GM18498 (cell line): ENCODE measurements around the gene GRAMD4.
"Not testable (repeated sequence)": the region's sequence is repeated elsewhere in the genome, so short reads cannot be mapped to it uniquely, and the experiment has no call there.

Experiments used
- ATAC-seq: cut with Tn5 transposase; IDR thresholded peaks from one replicate; pipeline ENCODE4 v1.9.1; 2021; ENCODE audit warnings: mild to moderate bottlenecking, moderate library complexity; ENCODE audit not compliant: unreplicated experiment

The GRAMD4 gene

DNA sequence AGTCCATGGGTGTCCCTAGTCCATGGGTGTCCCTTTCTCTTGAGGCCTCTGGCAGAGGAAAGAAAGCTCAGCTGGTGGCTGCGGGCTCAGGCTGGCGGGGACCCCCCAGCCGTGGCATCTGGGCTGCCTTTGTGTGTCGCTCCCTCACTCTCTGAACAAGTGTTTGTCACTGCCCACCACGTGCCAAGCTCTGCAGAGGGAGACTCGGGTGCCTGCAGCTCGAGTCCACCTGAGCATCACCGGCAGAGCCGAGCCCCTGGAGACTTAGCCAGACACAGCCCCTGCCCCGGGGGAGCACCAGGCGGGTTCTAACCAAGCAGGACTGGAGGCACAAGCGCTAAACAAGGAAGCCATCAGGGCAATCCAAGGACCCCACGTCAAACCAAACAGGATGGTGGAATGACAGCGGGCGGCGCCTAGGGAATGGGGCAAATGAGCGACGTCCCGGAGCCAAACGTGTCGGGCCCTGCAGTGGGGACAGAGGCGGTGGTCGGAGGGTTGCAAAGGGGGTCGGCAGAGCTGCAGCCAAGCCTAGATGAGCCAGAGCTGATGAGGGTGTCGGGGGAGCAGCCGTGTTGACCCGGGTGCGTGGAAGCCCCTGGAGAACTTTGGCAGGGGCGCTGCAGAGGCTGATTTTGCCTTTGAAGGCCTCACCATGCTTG lies 2.1 kb upstream of the GRAMD4 start:
- ATAC-seq, result no peak

DNA sequence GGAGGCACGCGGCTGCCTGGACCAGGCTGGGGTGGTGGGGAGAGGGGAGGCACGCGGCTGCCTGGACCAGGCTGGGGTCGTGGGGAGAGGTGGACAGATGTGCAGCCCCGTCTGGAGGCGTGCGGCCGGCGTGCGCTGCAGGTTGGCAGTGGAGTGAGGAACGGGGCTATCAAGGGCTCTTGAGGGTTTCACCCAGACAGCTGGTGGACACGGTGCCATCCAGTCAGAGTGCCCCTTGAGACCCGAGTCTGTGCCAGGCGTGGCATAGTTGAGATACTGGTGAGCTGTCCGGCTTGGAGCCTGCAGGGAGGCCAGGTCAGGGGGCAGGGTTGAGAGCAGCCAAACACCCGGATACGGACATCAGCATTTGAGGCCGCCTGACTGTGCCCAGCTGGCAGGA lies 1.5 kb upstream of the GRAMD4 start:
- ATAC-seq, result no peak

DNA sequence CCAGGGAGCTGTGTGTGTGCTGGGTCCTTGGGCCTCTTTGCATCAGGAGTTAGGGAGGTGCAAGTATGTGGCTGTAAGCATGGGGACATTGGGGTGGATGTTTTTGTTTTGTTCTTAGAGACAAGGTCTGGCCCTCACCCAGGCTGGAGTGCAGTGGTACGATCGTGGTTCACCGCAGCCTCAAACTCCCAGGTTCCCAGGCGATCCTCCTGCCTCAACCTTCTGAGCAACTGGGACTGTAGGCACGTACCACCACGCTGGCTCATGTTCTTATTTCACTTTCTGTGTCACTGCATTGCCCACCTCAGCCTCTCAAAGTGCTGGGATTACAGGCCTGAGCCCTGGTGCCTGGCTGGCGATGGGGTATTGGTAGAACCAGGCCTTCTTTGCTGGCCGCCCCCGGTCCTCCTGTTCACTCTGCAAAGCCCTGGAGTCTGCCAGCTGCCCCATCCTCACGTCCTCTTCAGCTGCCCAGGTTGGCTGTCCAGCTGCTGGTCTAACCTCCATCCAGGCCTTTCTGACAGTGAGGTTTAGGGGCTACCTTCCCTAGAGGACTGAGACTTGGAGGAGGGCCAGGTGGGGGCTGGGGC lies 851 bp upstream of the GRAMD4 start:
- ATAC-seq, result no peak

DNA sequence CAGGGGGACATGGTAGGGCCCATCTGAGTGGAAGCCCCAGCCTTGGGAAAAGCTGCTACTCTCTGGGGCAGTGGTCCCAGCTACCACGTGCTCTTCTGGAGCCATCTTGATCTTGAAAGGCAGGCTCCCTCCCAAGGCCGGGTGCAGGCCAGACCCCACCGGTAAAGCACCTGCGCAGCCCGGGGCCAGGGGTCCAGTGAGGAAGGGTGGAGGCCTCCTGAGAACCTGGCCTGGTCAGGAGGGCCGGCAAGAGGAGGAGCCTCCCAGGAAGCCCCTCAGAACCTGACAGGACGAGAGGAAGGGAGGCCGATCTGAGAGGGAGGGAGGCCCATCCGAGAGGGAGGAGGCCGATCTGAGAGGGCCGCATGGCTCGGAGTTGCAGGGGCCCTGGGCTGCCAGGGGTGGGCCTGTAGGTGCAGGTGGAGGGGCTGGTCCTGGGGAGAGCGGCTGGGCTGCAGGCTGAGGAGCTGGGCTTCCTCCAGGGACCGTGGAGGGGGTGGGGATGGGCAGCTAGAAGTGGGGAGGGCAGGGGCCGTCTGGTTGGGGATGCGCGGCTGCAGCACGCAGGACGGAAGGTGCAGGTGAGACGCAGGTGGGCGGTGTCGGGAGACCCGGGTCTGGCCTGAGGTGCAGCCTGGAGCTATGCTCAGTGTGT lies 529 bp downstream of the GRAMD4 start:
- no peak for ATAC-seq

DNA sequence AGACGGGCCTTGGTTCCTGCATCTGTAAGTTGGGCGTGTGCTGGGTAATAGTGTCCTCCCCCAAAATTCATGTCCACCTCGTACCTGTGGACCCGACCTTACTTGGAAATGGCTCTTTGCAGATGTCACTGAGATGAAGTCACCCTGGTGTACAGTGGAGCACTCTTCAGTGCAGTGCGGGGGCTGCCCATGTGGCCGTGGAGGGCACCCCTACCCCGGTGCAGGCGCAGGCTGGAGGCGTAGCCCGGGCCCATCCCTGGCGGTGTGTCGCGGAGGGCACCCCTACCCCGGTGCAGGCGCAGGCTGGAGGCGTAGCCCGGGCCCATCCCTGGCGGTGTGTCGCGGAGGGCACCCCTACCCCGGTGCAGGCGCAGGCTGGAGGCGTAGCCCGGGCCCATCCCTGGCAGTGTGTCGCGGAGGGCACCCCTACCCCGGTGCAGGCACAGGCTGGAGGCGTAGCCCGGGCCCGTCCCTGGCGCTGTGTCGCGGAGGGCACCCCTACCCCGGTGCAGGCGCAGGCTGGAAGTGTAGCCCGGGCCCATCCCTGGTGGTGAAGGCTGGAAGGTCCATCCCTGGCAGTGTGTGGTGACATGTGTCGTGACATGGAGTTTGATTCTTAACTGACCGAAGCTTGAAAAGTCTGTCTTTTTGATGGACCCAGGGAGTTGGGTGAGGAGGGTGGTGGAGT lies 1.2 kb downstream of the GRAMD4 start:
- ATAC-seq, result not testable (repeated sequence)

DNA sequence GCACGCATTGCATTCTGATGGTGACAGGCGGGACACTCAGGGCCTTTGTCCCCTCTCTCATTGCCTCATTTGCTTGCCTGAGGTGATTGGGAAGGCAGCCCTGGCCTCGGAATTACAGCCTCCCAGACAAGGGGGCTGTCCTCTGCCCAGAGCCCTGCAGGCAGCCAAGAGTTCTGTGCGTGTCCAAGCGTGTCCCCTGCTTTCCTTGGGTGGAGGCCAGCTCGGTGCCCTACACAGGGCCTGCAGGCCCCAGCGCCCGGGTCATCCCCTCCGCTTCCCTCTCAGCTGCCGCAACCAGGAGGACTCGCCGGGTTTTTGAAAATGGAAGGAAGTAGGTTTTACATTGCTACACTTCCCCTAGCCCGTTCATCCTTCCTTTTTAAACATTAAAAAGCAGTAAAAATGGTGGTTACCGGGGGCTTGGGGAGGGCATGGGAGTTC lies 1.9 kb downstream of the GRAMD4 start:
- no peak for ATAC-seq

DNA sequence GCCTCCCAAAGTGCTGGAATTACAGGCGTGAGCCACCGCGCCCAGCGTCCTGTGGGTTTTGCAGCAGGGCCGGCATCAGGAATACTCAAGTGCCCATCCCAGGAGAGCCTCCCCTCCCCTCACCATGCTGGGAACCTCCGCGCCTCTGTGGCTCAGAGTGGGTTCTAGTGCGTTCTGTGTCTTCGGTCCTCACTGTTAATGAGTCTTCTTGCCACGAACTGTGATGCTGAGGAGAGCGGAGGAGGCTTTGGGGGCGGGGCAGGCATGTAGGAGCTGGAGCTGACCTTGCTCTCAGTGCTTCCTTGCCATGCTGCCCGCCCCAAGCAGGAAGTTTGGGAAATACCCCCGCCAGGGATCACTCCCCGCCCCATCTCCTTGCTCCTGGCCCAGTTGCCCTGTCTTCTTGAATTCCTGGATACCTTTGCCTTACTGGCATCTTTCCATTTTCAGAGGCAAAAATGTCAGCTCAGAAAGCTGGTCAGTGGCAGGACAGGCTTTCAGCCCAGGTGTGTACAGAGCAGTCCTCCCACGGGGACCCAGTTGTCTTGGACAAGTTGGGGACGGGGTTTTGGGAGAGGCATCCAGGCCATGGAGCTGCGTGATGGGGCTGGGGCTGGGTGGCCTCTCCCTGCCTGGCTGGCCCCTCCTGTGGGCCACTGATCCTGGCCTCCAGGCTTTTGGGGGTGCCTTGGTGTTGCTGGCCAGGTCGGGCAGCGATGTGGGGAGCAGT lies 5.1 kb downstream of the GRAMD4 start:
- no peak for ATAC-seq

DNA sequence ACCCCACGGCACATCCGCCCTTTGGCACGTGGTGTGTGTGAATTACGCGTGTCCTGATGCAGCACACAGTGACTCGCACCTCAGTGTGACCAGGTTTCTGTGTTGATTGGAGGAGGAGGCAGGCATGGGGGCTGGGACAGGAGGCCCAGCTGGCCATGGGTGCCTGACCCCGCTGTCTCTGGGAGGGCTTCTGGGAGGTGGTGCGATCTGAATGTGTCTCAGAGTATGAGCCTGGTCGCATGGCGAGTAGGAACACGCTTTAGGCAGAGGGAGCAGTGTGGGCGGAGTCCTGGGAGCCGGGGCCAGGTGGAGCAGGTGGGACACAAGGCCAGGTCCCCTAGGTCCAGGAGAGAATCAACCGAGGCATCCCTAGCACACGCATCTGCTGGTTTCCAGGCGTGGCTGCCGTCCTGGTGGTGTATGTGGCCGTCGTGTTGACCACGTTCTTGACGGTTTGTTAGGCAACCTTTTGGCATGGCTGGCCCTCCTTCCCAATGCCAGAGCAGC lies 5.7 kb downstream of the GRAMD4 start:
- ATAC-seq, result no peak

DNA sequence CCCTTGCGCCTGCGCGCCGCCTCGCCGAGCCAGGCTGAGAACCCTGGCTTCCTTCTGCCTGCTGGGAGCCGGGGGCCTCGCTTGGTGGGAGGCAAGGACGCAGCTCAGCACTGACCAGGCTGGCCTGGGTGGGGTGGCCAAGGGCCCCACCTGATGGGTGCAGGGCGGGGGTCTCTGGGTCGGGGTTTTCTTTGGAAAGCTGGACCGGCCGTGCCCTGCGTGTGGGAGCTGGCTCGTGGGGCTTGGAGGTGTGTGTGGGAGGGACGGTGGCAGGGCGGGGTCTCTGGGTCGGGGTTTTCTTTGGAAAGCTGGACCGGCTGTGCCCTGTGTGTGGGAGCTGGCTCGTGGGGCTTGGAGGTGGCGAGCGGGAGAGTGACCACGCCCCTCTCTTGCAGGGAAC lies 6.2 kb downstream of the GRAMD4 start:
- ATAC-seq, result no peak

DNA sequence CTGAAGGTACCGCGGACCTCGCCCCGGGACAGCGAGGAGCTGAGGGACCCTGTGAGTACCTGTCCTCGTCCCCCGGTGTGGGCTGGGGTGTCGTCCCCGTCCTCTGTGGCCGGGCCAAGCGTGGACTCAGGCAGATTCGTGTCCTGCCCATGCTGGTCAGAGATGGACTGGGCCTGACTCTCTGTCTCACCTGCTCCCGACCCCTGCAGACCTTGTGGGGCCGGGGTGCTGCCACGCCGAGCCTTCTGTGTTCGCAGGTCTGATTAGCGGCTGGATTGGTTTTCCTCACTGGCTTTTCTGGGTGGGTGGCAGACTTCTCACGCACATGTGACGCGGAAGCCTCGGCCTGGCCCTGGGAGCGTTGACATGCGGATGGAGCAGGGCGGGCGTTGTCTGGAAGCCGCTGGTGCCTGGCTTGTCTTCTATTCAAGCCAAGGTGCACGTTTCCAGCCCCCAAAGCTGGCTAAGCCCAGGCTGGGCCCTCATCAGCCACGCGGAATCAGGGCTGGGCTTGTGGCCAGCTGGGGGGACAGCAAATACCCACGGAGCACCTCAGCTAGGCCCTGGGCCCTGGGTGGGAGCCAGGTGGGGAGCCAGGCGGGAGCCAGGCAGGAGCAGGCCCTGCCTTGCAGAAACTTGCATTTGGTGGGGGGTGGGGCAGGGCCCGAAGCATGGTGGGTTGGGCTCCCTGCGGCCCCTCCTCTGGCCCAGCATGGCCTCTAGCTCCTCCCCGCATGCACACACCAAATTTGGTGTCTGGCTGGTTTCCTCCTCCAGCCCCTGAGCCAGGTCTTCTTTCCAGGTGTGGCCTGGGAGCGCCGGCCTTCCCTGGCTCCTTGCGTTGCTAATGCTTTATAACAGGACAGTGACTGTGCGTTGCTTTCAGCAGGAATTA lies 7.0 kb downstream of the GRAMD4 start:
- ATAC-seq, result no peak

DNA sequence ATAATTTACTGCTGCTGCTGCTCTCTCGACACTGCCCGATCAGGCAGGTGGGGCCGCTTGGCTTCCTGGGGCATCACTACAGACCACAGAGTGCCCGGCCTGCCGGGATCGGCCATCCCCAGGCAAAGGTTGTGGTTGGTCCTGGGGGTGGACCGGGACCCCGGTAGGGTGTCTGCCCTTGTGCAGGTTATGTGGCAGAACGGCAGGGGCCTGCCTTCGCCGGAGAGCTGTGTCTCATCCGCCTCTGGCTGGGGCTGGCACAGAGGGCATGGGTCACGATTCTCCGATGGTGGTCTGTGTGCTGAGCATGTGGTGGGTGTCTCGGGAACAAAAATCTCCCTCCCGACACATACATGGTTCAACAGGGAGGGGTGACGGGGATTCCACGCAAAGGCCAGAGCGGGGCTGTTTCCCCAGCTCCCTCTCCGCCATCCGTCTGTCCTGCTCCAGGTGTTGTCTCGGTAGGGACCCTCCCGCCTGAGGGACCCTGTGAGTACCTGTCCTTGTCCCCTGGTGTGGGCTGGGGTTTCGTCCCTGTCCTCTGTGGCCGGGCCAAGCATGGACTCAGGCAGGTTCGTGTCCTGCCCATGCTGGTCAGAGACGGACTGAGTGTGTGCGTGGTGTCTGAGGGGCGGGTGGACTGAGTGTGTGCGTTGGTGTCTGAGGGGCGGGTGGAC lies 7.8 kb downstream of the GRAMD4 start:
- no peak for ATAC-seq

DNA sequence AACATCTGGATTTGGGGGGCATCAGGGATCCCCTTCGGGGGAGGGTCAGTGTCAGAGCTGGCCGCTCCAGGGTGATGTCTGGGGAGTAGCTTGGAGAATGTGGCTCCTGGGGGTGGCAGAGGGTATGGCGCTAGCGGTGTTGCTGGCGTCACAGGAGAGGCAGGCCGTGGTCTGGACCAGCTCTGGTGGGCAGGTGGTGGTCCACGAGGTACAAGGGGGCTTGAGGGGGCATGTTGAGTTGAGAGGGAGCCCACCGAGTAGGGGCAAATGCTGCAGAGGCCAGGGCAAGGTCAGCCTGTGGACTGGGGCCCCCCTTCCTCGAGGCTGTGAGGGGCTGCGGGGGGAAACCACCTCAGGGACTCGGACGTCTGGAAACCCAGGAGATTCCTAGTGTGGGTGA lies 8.6 kb downstream of the GRAMD4 start:
- no peak for ATAC-seq

DNA sequence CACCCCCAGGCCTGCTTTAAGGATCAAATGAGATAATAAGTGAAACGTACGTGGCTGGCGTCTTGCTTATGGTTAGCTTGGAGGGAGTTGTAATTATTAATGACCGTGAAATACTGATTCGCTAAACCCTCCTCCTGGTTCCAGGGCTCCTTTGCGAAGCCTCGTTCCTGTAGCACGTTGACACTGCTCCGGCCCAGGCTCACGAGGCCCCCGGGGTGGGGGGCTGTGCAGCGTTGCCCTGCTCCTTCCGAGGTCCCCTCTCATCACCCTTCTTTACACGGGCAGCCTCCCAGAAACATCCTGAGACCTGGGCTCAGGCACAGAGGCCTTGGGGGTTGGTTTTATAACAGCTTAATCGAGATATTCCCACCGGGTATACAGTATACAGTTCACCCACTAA lies 9.1 kb downstream of the GRAMD4 start:
- no peak for ATAC-seq

DNA sequence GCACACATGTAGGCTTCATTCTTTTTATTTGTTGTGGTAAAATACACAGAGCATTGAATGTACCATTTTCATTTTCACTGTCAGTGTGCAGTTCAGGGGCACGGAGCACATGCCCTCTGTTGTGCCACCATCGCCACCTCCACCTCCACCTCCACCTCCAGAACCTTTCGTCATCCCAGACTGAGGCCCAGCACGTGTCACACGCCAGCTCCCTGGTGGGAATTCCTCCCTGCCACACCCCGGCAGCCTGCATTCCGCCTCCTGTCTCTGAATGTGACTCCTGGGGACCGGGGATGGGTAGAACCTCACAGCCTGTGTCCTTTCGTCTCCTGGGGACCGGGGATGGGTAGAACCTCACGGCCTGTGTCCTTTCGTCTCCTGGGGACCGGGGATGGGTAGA lies 10.9 kb downstream of the GRAMD4 start:
- ATAC-seq, result no peak

DNA sequence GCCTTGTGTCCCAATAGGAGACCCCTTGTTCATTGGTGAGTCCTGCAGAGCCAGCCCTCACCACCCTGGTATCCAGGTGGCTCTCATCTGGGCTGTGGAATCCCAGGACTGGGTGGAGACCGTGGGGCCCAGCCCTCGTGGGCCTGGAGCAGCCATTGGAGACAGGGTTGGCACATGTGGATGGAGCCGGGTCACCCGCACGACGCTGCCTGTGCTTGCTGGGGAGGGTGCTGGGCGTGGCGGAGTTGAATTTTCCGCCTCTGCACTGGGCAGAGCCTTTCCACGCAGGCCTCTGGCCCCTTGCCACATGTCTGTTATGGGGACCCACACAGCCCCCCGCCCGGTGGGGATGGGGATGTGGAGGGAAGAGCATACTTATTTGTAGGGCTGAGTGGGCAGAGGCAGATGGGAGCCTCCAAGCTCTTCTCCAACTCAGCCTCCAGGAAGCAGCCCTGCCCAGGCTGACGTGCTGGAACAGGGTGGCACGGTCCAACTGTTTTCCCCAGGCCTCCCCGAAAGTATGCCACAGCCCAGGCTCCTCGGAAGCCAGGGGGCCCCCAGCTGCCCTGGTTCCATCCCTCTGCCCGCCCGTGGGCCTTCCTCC lies 12.6 kb downstream of the GRAMD4 start:
- ATAC-seq, result no peak

DNA sequence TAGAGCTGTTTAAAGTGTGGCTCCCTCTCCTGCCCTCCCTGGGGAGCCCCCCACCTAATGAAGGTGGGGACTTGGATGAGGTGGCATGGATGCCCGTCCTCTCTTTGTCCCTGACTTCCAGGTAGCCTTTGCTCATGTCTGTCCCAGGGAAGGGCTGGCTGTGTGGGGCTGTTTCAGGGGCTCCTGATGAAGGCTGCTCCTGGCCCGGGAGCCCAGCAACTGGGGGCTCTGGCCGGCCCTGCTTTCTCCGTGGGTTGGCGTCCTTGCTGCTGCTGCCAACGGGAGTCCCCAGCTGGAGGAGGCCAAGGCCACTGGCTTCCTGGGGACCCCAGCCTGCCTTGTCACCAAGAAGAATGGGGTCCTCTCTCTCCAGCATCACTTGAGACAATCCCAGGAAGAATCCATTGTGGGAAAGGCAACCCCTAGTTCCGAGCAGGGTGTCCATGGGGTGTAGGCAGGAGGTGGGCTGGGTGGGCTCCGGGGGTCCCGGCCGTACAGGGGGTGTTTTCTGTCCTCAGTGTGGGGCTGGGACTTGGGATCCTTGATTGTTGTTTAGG lies 13.2 kb downstream of the GRAMD4 start:
- ATAC-seq, result no peak

DNA sequence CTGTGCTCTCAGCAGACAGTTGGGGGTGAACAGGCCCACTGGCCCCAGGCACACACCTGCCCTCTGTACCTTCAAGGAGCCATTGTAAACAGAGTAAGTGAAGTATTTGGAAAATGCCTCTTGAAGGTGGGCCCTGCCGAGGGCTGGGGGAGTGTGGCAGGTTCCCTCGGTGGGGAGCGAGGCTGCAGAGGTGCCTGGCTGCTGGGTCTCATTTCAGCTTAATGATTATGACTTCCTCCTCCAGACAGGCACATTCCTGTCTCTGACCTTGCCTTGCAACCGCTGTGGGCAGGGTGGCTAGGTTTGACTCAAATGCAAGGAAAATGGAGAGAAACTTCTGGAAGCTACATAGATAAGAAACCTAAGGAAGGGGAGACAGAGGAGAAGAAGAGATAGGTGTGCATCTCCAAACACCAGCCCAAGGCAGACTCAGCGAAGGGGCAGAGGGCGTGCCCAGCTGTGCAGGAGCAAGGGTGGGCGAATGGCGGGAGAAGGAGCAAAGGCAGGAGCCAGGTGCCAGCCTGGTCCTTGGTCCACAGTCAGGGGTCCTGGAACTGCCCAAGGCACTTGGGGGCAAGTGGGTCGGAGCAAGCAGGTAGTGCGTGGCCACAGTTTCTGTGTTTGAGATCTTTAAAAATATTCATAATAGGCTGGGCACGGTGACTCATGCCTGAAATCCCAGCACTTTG lies 14.0 kb downstream of the GRAMD4 start:
- no peak for ATAC-seq
